WTC11 (cell line): ENCODE measurements around the gene ELAVL1. TPM values are rescaled to one million over a fixed set of nuclear protein-coding genes. Genes with fewer than 3 reads are reported as not detected.

Experiments
- ATAC-seq: fragments of 200-7000 bp; cut with Tn5 transposase; 2 replicates; pipeline ENCODE4 v1.10.0; 2021; ENCODE audit warnings: mild to moderate bottlenecking, moderate library complexity
- CTCF ChIA-PET: fragments of 300-600 bp; sonication (Branson Sonifier 250); formaldehyde crosslinking; loops from one replicate; lab custom pipeline; 2021; ENCODE audit warnings: antibody characterized with exemption; lab: Charles Lee
- POLR2A ChIA-PET: fragments of 350-600 bp; sonication (Branson Sonifier 250); formaldehyde crosslinking; loops from one replicate; lab custom pipeline; 2021; ENCODE audit warnings: antibody characterized with exemption; lab: Charles Lee
- DNase-seq: peaks from one replicate; pipeline ENCODE4 v3.0.0; 2021; ENCODE audit warnings: low spot score
- H3K27ac Mint-ChIP-seq: 2 replicates; pipeline ENCODE4 v1.8.0; 2021; ENCODE audit warnings: mixed read lengths
- H3K27me3 Mint-ChIP-seq: 2 replicates; pipeline ENCODE4 v1.8.0; 2021; ENCODE audit warnings: low read depth, mild to moderate bottlenecking, moderate library complexity, mixed read lengths
- H3K36me3 Mint-ChIP-seq: 2 replicates; pipeline ENCODE4 v1.8.0; 2021; ENCODE audit warnings: mixed read lengths
- H3K4me1 Mint-ChIP-seq: 2 replicates; pipeline ENCODE4 v1.8.0; 2022; ENCODE audit warnings: mixed read lengths
- H3K4me3 Mint-ChIP-seq: 2 replicates; pipeline ENCODE4 v1.8.0; 2021; ENCODE audit warnings: mild to moderate bottlenecking, moderate library complexity, mixed read lengths
- H3K9me3 Mint-ChIP-seq: 2 replicates; pipeline ENCODE4 v1.8.0; 2021; ENCODE audit warnings: mixed read lengths
- CREB1 ChIP-seq: sonication (generic); formaldehyde crosslinking; IDR thresholded peaks from 2 replicates; pipeline ENCODE4 v1.8.0; 2023; ENCODE audit warnings: mild to moderate bottlenecking, missing genetic modification reagents
- FOXJ3 ChIP-seq: sonication (generic); formaldehyde crosslinking; IDR thresholded peaks from 2 replicates; pipeline ENCODE4 v1.9.0; 2021; ENCODE audit warnings: missing genetic modification reagents, mild to moderate bottlenecking, borderline replicate concordance
- GTF2I ChIP-seq: fragments of 250-450 bp; sonication (Bioruptor Pico); conservative IDR thresholded peaks from 2 replicates; pipeline ENCODE4 v1.4.0; 2021; ENCODE audit warnings: mild to moderate bottlenecking
- JAZF1 ChIP-seq: fragments of 250-450 bp; sonication (Bioruptor Pico); IDR thresholded peaks from 2 replicates; pipeline ENCODE4 v1.9.0; 2021; ENCODE audit warnings: moderate library complexity, mild to moderate bottlenecking, inconsistent platforms
- RELA ChIP-seq: sonication (generic); formaldehyde crosslinking; IDR thresholded peaks from 2 replicates; pipeline ENCODE4 v1.8.1; 2022; ENCODE audit warnings: missing genetic modification reagents, mild to moderate bottlenecking, borderline replicate concordance
- SMAD4 ChIP-seq: sonication (generic); formaldehyde crosslinking; IDR thresholded peaks from 2 replicates; pipeline ENCODE4 v1.8.0; 2022; ENCODE audit warnings: mild to moderate bottlenecking, missing genetic modification reagents
- ZNF396 ChIP-seq: fragments of 250-450 bp; sonication (Bioruptor Pico); IDR thresholded peaks from 2 replicates; pipeline ENCODE4 v1.8.0; 2021; ENCODE audit warnings: mild to moderate bottlenecking, moderate library complexity, borderline replicate concordance
- total RNA-seq: library from RNA; stranded (reverse); gene quantifications from 3 replicates; pipeline ENCODE4 v1.2.3, GENCODE V29; 2021
- TF ChIP-seq, protein P1 (sequence below): fragments of 250-450 bp; sonication (Bioruptor Pico); IDR thresholded peaks from 2 replicates; pipeline ENCODE4 v1.9.0; 2021; ENCODE audit warnings: mild to moderate bottlenecking
- TF ChIP-seq, protein P2 (sequence below): sonication (generic); formaldehyde crosslinking; IDR thresholded peaks from 2 replicates; pipeline ENCODE4 v1.8.1; 2023; ENCODE audit warnings: mild to moderate bottlenecking, missing genetic modification reagents
- TF ChIP-seq, protein P3 (sequence below): sonication (generic); formaldehyde crosslinking; IDR thresholded peaks from 2 replicates; pipeline ENCODE4 v1.8.0; 2023; ENCODE audit warnings: missing genetic modification reagents
- TF ChIP-seq, protein P4 (sequence below): sonication (generic); formaldehyde crosslinking; IDR thresholded peaks from 2 replicates; pipeline ENCODE4 v1.8.1; 2023; ENCODE audit warnings: mild to moderate bottlenecking, missing genetic modification reagents, moderate library complexity
- TF ChIP-seq, protein P5 (sequence below): sonication (generic); formaldehyde crosslinking; IDR thresholded peaks from 2 replicates; pipeline ENCODE4 v1.8.1; 2023; ENCODE audit warnings: mild to moderate bottlenecking, missing genetic modification reagents, moderate library complexity
- TF ChIP-seq, protein P6 (sequence below): sonication (generic); formaldehyde crosslinking; IDR thresholded peaks from 2 replicates; pipeline ENCODE4 v1.8.0; 2023; ENCODE audit warnings: missing genetic modification reagents, mild to moderate bottlenecking, borderline replicate concordance

ELAVL1 gene
- total RNA-seq, 1 experiment from 2014 or later: 160 TPM

DNA sequence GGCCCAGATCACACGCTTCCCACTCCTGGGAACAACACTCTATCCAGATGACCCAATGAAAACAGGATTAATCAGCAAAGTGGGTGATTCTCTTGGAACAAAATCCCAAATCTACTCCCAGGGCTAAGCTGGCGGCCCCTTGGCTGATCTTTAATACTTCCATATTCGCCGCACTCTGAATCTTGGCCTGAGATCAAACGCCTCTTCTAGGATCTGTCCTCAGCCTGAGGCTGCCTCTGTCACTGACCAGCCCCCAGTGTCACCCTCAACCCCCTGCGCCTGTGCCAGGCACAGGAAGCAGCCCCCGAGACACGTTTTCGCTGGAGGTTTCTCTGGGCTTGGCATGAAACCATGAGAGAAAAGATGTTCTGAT is 77.1 kb downstream of the ELAVL1 start:
- TF ChIP-seq JAZF1 (CRISPR knock-in tag): no peak
- TF ChIP-seq, protein P1, sequence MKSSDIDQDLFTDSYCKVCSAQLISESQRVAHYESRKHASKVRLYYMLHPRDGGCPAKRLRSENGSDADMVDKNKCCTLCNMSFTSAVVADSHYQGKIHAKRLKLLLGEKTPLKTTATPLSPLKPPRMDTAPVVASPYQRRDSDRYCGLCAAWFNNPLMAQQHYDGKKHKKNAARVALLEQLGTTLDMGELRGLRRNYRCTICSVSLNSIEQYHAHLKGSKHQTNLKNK: no peak
- TF ChIP-seq, protein P2, sequence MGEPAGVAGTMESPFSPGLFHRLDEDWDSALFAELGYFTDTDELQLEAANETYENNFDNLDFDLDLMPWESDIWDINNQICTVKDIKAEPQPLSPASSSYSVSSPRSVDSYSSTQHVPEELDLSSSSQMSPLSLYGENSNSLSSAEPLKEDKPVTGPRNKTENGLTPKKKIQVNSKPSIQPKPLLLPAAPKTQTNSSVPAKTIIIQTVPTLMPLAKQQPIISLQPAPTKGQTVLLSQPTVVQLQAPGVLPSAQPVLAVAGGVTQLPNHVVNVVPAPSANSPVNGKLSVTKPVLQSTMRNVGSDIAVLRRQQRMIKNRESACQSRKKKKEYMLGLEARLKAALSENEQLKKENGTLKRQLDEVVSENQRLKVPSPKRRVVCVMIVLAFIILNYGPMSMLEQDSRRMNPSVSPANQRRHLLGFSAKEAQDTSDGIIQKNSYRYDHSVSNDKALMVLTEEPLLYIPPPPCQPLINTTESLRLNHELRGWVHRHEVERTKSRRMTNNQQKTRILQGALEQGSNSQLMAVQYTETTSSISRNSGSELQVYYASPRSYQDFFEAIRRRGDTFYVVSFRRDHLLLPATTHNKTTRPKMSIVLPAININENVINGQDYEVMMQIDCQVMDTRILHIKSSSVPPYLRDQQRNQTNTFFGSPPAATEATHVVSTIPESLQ: no peak
- TF ChIP-seq FOXJ3 (CRISPR knock-in tag): no peak
- TF ChIP-seq, protein P3, sequence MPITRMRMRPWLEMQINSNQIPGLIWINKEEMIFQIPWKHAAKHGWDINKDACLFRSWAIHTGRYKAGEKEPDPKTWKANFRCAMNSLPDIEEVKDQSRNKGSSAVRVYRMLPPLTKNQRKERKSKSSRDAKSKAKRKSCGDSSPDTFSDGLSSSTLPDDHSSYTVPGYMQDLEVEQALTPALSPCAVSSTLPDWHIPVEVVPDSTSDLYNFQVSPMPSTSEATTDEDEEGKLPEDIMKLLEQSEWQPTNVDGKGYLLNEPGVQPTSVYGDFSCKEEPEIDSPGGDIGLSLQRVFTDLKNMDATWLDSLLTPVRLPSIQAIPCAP (CRISPR knock-in tag): no peak
- TF ChIP-seq CREB1 (CRISPR knock-in tag): no peak
- no peak overlapping the region for H3K4me3 Mint-ChIP-seq
- no peaks in the 10 kb centered on the region for H3K27me3 Mint-ChIP-seq
- DNase-seq (no peak), ATAC-seq (no peak)
- H3K36me3 Mint-ChIP-seq: peaks cover 13% of the 10 kb centered on the region
- CTCF ChIA-PET: interaction anchor here (1.1 to 2.5 kb wide), 10 partner anchors 11 to 296 kb away, joined by 4 to 39 read pairs (median 8); partner anchors contain the start of gene TIMM44
- POLR2A ChIA-PET: interaction anchor here (1.3 kb wide), 1 partner anchor 16 kb away, joined by 13 read pairs; the partner anchor contains the start of gene TIMM44
- H3K4me1 Mint-ChIP-seq: peaks cover 4% of the 10 kb centered on the region; the same call in 1 of the 2 replicates
- H3K27ac Mint-ChIP-seq: no peak overlapping the region
- H3K9me3 Mint-ChIP-seq: no peaks in the 10 kb centered on the region

DNA sequence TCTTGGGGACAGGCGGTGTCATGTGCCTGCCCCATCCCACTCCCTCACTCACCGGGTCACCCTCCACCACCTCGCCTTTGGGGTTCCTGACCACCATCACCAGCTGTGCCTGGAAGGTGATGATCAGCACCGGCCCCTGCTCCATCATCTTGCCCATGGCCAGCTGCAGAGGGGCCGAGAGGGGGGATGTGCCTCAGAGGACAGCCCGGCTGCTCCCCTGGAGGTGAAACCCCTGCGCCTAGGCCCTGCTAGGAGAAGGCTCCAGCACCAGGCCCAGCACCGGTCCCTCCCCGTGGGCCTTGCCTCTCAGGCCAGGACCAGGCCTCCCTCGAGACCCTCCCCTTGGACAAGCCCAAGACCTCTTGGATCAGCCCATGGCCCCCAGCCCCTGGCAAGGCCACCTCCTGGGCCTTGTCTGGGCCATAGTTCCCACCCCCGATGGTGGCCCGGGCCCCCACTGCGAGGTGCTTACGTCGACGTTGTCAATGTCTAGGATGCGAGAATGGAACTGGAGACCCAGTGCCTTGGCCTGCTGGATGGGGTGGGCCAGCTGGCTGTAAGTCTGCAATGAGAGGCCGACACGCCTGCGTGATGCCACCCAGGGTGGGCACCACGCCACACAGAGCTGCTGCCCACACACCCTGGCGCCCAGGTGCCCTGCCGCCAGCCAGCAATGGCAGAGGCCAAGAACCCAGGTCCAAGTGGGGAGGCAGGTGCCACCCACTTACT is 77.7 kb downstream of the ELAVL1 start:
- no peak for DNase-seq
- Mint-ChIP-seq H3K27me3 (no peaks in the 10 kb centered on the region), H3K36me3 (peaks cover 9% of the 10 kb centered on the region), H3K4me1 (peaks cover 4% of the 10 kb centered on the region; the same call in 1 of the 2 replicates), H3K4me3 (no peak overlapping the region), H3K9me3 (no peaks in the 10 kb centered on the region)
- CTCF ChIA-PET: interaction anchor here (0.5 to 2.2 kb wide), 8 partner anchors 10 to 141 kb away, joined by 3 to 14 read pairs (median 4); partner anchors contain the start of gene TIMM44
- ATAC-seq: no peak
- TF ChIP-seq, protein P4, sequence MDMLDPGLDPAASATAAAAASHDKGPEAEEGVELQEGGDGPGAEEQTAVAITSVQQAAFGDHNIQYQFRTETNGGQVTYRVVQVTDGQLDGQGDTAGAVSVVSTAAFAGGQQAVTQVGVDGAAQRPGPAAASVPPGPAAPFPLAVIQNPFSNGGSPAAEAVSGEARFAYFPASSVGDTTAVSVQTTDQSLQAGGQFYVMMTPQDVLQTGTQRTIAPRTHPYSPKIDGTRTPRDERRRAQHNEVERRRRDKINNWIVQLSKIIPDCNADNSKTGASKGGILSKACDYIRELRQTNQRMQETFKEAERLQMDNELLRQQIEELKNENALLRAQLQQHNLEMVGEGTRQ: no peak
- TF ChIP-seq, protein P5, sequence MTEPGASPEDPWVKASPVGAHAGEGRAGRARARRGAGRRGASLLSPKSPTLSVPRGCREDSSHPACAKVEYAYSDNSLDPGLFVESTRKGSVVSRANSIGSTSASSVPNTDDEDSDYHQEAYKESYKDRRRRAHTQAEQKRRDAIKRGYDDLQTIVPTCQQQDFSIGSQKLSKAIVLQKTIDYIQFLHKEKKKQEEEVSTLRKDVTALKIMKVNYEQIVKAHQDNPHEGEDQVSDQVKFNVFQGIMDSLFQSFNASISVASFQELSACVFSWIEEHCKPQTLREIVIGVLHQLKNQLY (CRISPR knock-in tag): no peak
- TF ChIP-seq GTF2I (CRISPR knock-in tag) (no peak), ZNF396 (CRISPR knock-in tag) (no peak), FOXJ3 (CRISPR knock-in tag) (no peak), SMAD4 (CRISPR knock-in tag) (no peak), CREB1 (CRISPR knock-in tag) (no peak), RELA (CRISPR knock-in tag) (0 out of 2 replicates have a peak, but pooled peaks have one; percentile 34)
- TF ChIP-seq, protein P6, sequence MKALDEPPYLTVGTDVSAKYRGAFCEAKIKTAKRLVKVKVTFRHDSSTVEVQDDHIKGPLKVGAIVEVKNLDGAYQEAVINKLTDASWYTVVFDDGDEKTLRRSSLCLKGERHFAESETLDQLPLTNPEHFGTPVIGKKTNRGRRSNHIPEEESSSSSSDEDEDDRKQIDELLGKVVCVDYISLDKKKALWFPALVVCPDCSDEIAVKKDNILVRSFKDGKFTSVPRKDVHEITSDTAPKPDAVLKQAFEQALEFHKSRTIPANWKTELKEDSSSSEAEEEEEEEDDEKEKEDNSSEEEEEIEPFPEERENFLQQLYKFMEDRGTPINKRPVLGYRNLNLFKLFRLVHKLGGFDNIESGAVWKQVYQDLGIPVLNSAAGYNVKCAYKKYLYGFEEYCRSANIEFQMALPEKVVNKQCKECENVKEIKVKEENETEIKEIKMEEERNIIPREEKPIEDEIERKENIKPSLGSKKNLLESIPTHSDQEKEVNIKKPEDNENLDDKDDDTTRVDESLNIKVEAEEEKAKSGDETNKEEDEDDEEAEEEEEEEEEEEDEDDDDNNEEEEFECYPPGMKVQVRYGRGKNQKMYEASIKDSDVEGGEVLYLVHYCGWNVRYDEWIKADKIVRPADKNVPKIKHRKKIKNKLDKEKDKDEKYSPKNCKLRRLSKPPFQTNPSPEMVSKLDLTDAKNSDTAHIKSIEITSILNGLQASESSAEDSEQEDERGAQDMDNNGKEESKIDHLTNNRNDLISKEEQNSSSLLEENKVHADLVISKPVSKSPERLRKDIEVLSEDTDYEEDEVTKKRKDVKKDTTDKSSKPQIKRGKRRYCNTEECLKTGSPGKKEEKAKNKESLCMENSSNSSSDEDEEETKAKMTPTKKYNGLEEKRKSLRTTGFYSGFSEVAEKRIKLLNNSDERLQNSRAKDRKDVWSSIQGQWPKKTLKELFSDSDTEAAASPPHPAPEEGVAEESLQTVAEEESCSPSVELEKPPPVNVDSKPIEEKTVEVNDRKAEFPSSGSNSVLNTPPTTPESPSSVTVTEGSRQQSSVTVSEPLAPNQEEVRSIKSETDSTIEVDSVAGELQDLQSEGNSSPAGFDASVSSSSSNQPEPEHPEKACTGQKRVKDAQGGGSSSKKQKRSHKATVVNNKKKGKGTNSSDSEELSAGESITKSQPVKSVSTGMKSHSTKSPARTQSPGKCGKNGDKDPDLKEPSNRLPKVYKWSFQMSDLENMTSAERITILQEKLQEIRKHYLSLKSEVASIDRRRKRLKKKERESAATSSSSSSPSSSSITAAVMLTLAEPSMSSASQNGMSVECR: 0 out of 2 replicates have a peak, but pooled peaks have one; percentile 32
- TF ChIP-seq, all 79 proteins: peak for 2
- POLR2A ChIA-PET: interaction anchor here (0.7 to 2.0 kb wide), 3 partner anchors 13 to 75 kb away, joined by 3 to 8 read pairs (median 3); partner anchors contain the start of genes TGFBR3L and TIMM44
- H3K27ac Mint-ChIP-seq: no peak overlapping the region
